ACC112 (cell line): ENCODE data around the gene ZNF800.

Experiments
- H2AFZ ChIP-seq: fragments of 200-600 bp; sonication (generic); one replicate; pipeline ENCODE4 v1.6.0; 2017; ENCODE audit warnings: antibody characterized with exemption, low read length; ENCODE audit not compliant: unreplicated experiment
- H3K27ac ChIP-seq: fragments of 200-600 bp; sonication (generic); 2 replicates; pipeline ENCODE4 v1.5.1; 2014; ENCODE audit warnings: low read depth, mild to moderate bottlenecking, antibody characterized with exemption, low read length, moderate library complexity
- H3K27me3 ChIP-seq: fragments of 200-600 bp; sonication (generic); 2 replicates; pipeline ENCODE4 v1.6.1; 2014; ENCODE audit warnings: mild to moderate bottlenecking, antibody characterized with exemption, low read length, moderate library complexity, mixed read lengths; ENCODE audit not compliant: insufficient read depth
- H3K36me3 ChIP-seq: fragments of 200-600 bp; sonication (generic); 2 replicates; pipeline ENCODE4 v1.6.1; 2016; ENCODE audit warnings: mild to moderate bottlenecking, antibody characterized with exemption, low read length, moderate library complexity, mixed read lengths; ENCODE audit not compliant: insufficient read depth
- H3K4me1 ChIP-seq: fragments of 200-600 bp; sonication (generic); one replicate; pipeline ENCODE4 v1.6.1; 2016; ENCODE audit warnings: low read length, mixed read lengths; ENCODE audit not compliant: insufficient read depth, unreplicated experiment, control insufficient read depth
- H3K4me3 ChIP-seq: fragments of 200-600 bp; sonication (generic); 2 replicates; pipeline ENCODE4 v1.5.1; 2014; ENCODE audit warnings: mild to moderate bottlenecking, low read depth, low read length
- H3K79me2 ChIP-seq: fragments of 200-600 bp; sonication (generic); one replicate; pipeline ENCODE4 v1.6.0; 2016; ENCODE audit warnings: low read length; ENCODE audit not compliant: control insufficient read depth, unreplicated experiment, insufficient read depth

The ZNF800 gene

GRCh38 chr7:127390817-127391590, 1.5 kb downstream of the ZNF800 start:
- no peaks in the 10 kb centered on the region for H3K27me3 ChIP-seq
- H3K79me2 ChIP-seq, result peaks cover 55% of the 10 kb centered on the region
- no peak overlapping the region for H3K27ac ChIP-seq
- peak overlapping the region; percentile 85 for H3K4me3 ChIP-seq
- peak overlapping the region; percentile 6 for H2AFZ ChIP-seq
- peaks cover 20% of the 10 kb centered on the region for H3K4me1 ChIP-seq
- H3K36me3 ChIP-seq, result peaks cover 19% of the 10 kb centered on the region

GRCh38 chr7:127390186-127390816, 2.2 kb downstream of the ZNF800 start:
- Histone ChIP-seq H3K79me2 (peaks cover 57% of the 10 kb centered on the region), H3K4me3 (peak overlapping the region; percentile 85), H3K36me3 (peaks cover 22% of the 10 kb centered on the region), H3K27me3 (no peaks in the 10 kb centered on the region), H2AFZ (no peak overlapping the region), H3K4me1 (peaks cover 20% of the 10 kb centered on the region), H3K27ac (no peak overlapping the region)

GRCh38 chr7:127389321-127389720, 3.2 kb downstream of the ZNF800 start:
- Histone ChIP-seq H3K79me2 (peaks cover 64% of the 10 kb centered on the region), H3K27me3 (no peaks in the 10 kb centered on the region), H3K4me3 (0 out of 2 replicates have a peak overlapping the region, but pooled peaks have one; percentile 85), H3K4me1 (peaks cover 20% of the 10 kb centered on the region), H3K27ac (no peak overlapping the region), H2AFZ (no peak overlapping the region), H3K36me3 (peaks cover 25% of the 10 kb centered on the region)

DNA sequence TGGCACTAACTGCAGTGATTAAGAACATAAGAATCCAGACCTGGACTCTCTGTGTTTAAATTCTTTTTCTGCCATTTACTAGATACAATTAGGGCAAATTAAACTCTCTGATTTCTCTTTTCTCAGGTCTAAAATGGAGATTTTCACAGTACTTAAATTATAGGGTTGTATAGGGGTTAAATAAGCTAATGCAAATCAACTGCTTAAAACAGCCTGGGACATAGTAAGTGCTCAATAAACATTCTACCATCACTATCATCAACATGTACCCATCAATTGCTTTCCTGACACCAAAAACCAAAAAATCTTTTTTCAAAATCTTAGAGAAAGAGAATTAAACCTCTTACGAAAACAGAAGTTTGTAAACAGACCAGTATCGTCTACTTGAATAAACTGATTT, 4.5 kb downstream of the ZNF800 start:
- no peak overlapping the region for H3K4me3 ChIP-seq
- peaks cover 70% of the 10 kb centered on the region for H3K79me2 ChIP-seq
- no peaks in the 10 kb centered on the region for H3K27me3 ChIP-seq
- H3K4me1 ChIP-seq, result peaks cover 20% of the 10 kb centered on the region
- H2AFZ ChIP-seq, result no peak overlapping the region
- peaks cover 25% of the 10 kb centered on the region for H3K36me3 ChIP-seq
- no peak overlapping the region for H3K27ac ChIP-seq

DNA sequence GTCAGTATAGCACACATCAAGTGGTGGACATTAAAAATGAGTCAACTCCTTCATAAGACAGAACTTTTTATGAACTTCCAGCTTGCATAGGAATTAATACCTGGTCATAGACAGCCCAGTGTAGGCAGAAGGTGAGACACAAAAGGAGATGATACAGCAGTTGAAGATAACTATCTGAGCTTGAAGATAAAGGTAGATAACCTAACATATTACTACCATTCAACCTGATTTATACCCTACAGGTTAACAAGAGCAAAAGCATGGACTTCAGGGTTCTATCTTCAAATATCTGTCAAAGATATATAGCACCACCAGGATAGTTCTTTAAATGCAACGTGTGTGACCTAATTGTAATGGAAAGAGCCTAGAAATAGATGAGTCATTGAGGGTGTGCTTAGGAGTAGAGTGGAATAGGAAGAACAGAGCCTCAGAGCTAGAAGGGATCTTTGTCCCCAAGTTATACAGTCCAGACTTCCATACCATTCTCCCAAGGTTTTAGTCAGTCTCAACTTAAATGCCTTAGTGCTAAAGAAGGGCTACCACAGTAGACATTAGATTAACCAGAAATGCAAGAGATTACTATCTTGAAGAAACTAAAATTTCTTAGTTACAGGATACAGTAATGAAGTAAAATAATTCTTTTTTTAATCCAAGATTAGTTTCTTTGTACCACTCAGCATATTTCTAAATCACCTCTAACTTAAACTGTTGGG, 9.2 kb downstream of the ZNF800 start:
- Histone ChIP-seq H3K4me1 (no peaks in the 10 kb centered on the region), H3K36me3 (peaks cover 14% of the 10 kb centered on the region; the same call in 1 of the 2 replicates), H3K79me2 (peaks cover 64% of the 10 kb centered on the region), H2AFZ (no peak overlapping the region), H3K4me3 (no peak overlapping the region), H3K27me3 (no peaks in the 10 kb centered on the region), H3K27ac (no peak overlapping the region)

DNA sequence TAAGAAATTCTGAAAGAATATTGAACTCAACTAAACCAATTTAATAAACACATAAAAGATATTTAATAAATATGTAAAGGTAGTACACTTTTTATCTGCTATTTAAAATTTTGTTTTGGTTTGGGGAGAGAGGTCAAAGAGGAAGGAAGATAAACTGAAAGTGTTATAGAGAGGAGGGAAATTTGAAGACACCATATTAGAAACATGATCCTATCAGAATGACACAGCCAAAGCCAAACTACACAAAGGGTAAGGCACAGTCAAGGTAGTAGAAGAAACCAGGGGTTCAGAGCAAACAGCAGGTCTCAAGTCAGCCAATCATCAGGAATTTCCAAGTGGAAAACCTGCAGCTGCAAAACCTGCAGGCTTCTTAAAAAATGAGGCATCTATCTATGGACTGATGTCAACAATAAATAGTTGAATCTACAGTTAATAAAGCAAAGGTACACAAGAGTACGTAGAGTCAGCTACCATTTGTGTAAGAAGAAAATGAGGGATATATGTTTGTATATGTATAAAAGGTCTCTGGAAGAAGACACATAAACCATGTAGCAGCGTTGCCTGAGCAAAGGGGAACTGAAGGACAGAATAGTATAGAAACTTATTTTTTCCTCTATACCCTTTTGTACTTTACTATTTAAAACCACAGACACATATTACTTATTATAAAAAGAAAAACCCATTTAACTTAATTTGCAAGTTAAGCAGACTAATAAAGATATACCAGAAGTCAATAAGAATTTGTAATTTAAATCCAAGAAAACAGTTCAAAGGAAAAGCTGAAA, 10.0 kb downstream of the ZNF800 start:
- Histone ChIP-seq H3K4me3 (no peak overlapping the region), H3K36me3 (peaks cover 10% of the 10 kb centered on the region; the same call in 1 of the 2 replicates)

GRCh38 chr7:127380479-127380878, 12.0 kb downstream of the ZNF800 start:
- Histone ChIP-seq H3K4me1 (peaks cover 11% of the 10 kb centered on the region), H2AFZ (no peak overlapping the region), H3K27ac (no peak overlapping the region), H3K27me3 (no peaks in the 10 kb centered on the region), H3K36me3 (peaks cover 9% of the 10 kb centered on the region), H3K79me2 (peaks cover 57% of the 10 kb centered on the region), H3K4me3 (no peak overlapping the region)

More for the DNA sequence above, 10.0 kb downstream of the ZNF800 start:
- Histone ChIP-seq H3K79me2 (peaks cover 64% of the 10 kb centered on the region), H2AFZ (no peak overlapping the region), H3K27ac (no peak overlapping the region), H3K4me1 (no peaks in the 10 kb centered on the region), H3K27me3 (no peaks in the 10 kb centered on the region)

DNA sequence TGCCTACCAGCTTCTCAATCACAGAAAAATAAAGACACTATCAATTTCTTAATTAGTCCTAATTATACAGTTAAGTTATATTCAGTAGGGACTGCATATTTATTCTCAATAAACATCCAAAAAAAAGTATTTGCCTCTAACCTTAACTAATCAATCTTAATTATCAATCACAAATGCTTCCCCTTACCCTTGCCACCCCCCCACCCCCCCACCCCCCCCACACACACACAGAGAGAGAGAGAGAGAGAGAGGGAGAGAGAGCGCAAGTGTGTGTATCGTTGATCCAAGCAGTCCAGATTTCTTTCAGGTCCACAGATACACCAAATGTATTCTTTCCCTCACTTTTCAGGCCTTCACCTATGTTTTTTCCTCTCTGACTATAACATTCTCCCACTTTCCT, 12.9 kb downstream of the ZNF800 start:
- Histone ChIP-seq H3K36me3 (peaks cover 6% of the 10 kb centered on the region), H3K27me3 (no peaks in the 10 kb centered on the region), H3K4me3 (no peak overlapping the region), H2AFZ (no peak overlapping the region), H3K4me1 (peaks cover 12% of the 10 kb centered on the region), H3K79me2 (peaks cover 50% of the 10 kb centered on the region), H3K27ac (no peak overlapping the region)

DNA sequence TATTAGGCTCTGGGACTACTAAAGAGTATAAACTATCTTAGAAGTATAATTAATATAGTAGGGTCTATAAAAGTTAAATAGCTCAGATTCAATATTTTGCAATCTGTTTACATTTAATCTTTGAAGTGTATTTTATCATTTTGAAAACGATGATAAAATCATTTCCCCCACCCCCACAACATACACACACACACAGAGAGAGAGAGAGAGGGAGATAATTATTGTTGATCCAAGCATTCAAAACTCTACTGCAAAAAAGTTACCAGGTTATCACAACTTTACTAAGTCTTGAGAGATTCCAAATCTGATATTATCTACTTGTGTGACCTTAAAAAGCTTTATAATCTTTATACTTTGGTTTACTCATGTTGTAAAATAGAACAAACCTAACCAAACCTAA, 14.0 kb downstream of the ZNF800 start:
- Histone ChIP-seq H2AFZ (no peak overlapping the region), H3K27ac (no peak overlapping the region), H3K27me3 (no peaks in the 10 kb centered on the region), H3K79me2 (peaks cover 52% of the 10 kb centered on the region), H3K4me3 (no peak overlapping the region), H3K36me3 (peaks cover 14% of the 10 kb centered on the region), H3K4me1 (peaks cover 12% of the 10 kb centered on the region)

GRCh38 chr7:127377425-127377824, 15.1 kb downstream of the ZNF800 start:
- peaks cover 19% of the 10 kb centered on the region for H3K36me3 ChIP-seq
- no peak overlapping the region for H3K27ac ChIP-seq
- peaks cover 41% of the 10 kb centered on the region for H3K79me2 ChIP-seq
- H3K4me1 ChIP-seq, result peaks cover 12% of the 10 kb centered on the region
- H3K4me3 ChIP-seq, result no peak overlapping the region
- H2AFZ ChIP-seq, result no peak overlapping the region
- no peaks in the 10 kb centered on the region for H3K27me3 ChIP-seq
